HCT116 (cell line): Measurements from ENCODE around the gene CYB561A3. TPM values are rescaled to one million over a fixed set of nuclear protein-coding genes. Genes with fewer than 3 reads are reported as not detected.

Source experiments
- ATAC-seq: fragments of 200-7000 bp; cut with Tn5 transposase; 2 replicates; pipeline ENCODE4 v1.9.1; 2020; ENCODE audit warnings: mild to moderate bottlenecking, moderate library complexity
- BruUV-seq: library from RNA; stranded (reverse); fragments of 400-500 nt; replicated peaks from 2 replicates; lab custom pipeline; 2021; lab: Mats Ljungman, UMichigan
- CTCF ChIA-PET: fragments of 300-600 bp; sonication (Branson Sonifier 250); formaldehyde crosslinking; loops from one replicate; lab custom pipeline; 2021; ENCODE audit warnings: antibody characterized with exemption; lab: Charles Lee
- POLR2A ChIA-PET: fragments of 300-600, 350-600 bp; sonication (Branson Sonifier 250); formaldehyde crosslinking; loops from one replicate; lab custom pipeline; 2021; ENCODE audit warnings: antibody characterized with exemption; lab: Charles Lee
- RAD21 ChIA-PET, 2 experiments: fragments of 300-600 bp; sonication (Branson Sonifier 250); formaldehyde crosslinking; loops; one replicate each; lab custom pipeline; 2023; ENCODE audit warnings: low total read pairs in 2 of 2; ENCODE audit not compliant: uncharacterized antibody in 2 of 2, unreplicated experiment in 2 of 2, low non-redundant PET in 1 of 2; lab: Charles Lee
- DNase-seq: peaks from one replicate; pipeline ENCODE4 v3.0.0-alpha.2; 2010; ENCODE audit warnings: low read depth, low spot score
- H2AFZ ChIP-seq: fragments of 200-600 bp; shearing (Covaris generic), sonication (generic); 2 replicates; pipeline ENCODE4 v1.6.1; 2017; ENCODE audit warnings: low read depth, mixed run types, mixed read lengths, antibody characterized with exemption, low read length; ENCODE audit not compliant: poor library complexity, severe bottlenecking
- H3K27ac ChIP-seq: 2 replicates; pipeline ENCODE4 v1.5.1; 2012; ENCODE audit warnings: low read depth, low read length
- H3K27me3 ChIP-seq: fragments of 200-600 bp; sonication (generic); 2 replicates; pipeline ENCODE4 v1.6.1; 2016; ENCODE audit warnings: mixed run types, low read length, mixed read lengths; ENCODE audit not compliant: insufficient read depth
- H3K36me3 ChIP-seq, 2 experiments: fragments of 200-500 bp in 1 of 2; fragments of 200-600 bp in 1 of 2; sonication (Bioruptor generic) in 1 of 2; sonication (generic) in 1 of 2; 2 replicates each; pipeline versions ENCODE4 v1.5.1 to v1.6.1; 2014 to 2016; ENCODE audit warnings: low read length in 2 of 2, inconsistent platforms in 1 of 2, mixed read lengths in 1 of 2, mixed run types in 1 of 2; ENCODE audit not compliant: insufficient read depth in 2 of 2, control insufficient read depth in 1 of 2
- H3K4me1 ChIP-seq, 2 experiments: fragments of 200-600 bp in 1 of 2; sonication (generic) in 1 of 2; 2 replicates each; pipeline versions ENCODE4 v1.5.1 to v1.6.1; 2012 to 2017; ENCODE audit warnings: low read length in 2 of 2, inconsistent platforms in 1 of 2, mild to moderate bottlenecking in 1 of 2, mixed read lengths in 1 of 2, mixed run types in 1 of 2, moderate library complexity in 1 of 2; ENCODE audit not compliant: insufficient read depth in 2 of 2, control insufficient read depth in 1 of 2
- H3K4me2 ChIP-seq: fragments of 200-600 bp; sonication (generic); 2 replicates; pipeline ENCODE4 v1.6.1; 2017; ENCODE audit warnings: mixed run types, low read length, mixed read lengths
- H3K4me3 ChIP-seq, 2 experiments: fragments of 200-600 bp in 1 of 2; sonication (generic) in 1 of 2; replicated peaks in 1 of 2; 2 replicates each; pipeline ENCODE4 v1.5.1; 2011 to 2016; ENCODE audit warnings: low read length in 2 of 2, control low read depth in 1 of 2, low read depth in 1 of 2, mild to moderate bottlenecking in 1 of 2, mixed read lengths in 1 of 2, mixed run types in 1 of 2
- H3K79me2 ChIP-seq: fragments of 200-600 bp; sonication (generic); 2 replicates; pipeline ENCODE4 v1.6.1; 2017; ENCODE audit warnings: mild to moderate bottlenecking, mixed run types, low read length, moderate library complexity, mixed read lengths; ENCODE audit not compliant: insufficient read depth
- H3K9ac ChIP-seq: fragments of 200-600 bp; sonication (generic); 2 replicates; pipeline ENCODE4 v1.6.1; 2016; ENCODE audit warnings: low read length, mixed read lengths
- H3K9me2 ChIP-seq: fragments of 200-600 bp; sonication (generic), shearing (Covaris generic); 2 replicates; pipeline ENCODE4 v1.6.1; 2017; ENCODE audit warnings: mixed run types, mild to moderate bottlenecking, moderate library complexity; ENCODE audit not compliant: insufficient read depth
- H3K9me3 ChIP-seq, 2 experiments: fragments of 200-500 bp in 1 of 2; fragments of 200-600 bp in 1 of 2; sonication (Bioruptor generic) in 1 of 2; sonication (generic) in 1 of 2; 2 replicates each; pipeline ENCODE4 v1.6.1; 2014 to 2017; ENCODE audit warnings: low read length in 2 of 2, mixed read lengths in 2 of 2, inconsistent platforms in 1 of 2, low read depth in 1 of 2, mild to moderate bottlenecking in 1 of 2, mixed run types in 1 of 2, moderate library complexity in 1 of 2; ENCODE audit not compliant: control insufficient read depth in 1 of 2, insufficient read depth in 1 of 2
- H4K20me1 ChIP-seq: fragments of 200-600 bp; sonication (generic), shearing (Covaris generic); 2 replicates; pipeline ENCODE4 v1.6.1; 2017; ENCODE audit warnings: mixed run types, mild to moderate bottlenecking, moderate library complexity; ENCODE audit not compliant: insufficient read depth
- EGR1 ChIP-seq: IDR thresholded peaks from 2 replicates; pipeline ENCODE4 v1.6.1; 2012; ENCODE audit warnings: low read depth
- ELF1 ChIP-seq: IDR thresholded peaks from 2 replicates; pipeline ENCODE4 v1.6.1; 2012; ENCODE audit warnings: low read depth, borderline replicate concordance
- EZH2phosphoT487 ChIP-seq: fragments of 200-600 bp; IDR thresholded peaks from 2 replicates; pipeline ENCODE4 v1.6.1; 2018; ENCODE audit warnings: antibody characterized with exemption, borderline replicate concordance
- FOSL1 ChIP-seq: IDR thresholded peaks from 2 replicates; pipeline ENCODE4 v1.6.1; 2012; ENCODE audit warnings: low read depth
- POLR2A ChIP-seq: IDR thresholded peaks from 2 replicates; pipeline ENCODE4 v1.7.0; 2011; ENCODE audit warnings: borderline replicate concordance; ENCODE audit not compliant: insufficient read depth, insufficient read length; ENCODE audit errors: extremely low read depth
- SRF ChIP-seq: IDR thresholded peaks from 2 replicates; pipeline ENCODE4 v1.6.1; 2012; ENCODE audit warnings: low read depth
- TCF7L2 ChIP-seq: IDR thresholded peaks from 2 replicates; pipeline ENCODE4 v1.7.0; 2011; ENCODE audit warnings: borderline replicate concordance, inconsistent platforms; ENCODE audit not compliant: insufficient read depth, insufficient read length; ENCODE audit errors: extremely low read depth
- YY1 ChIP-seq: IDR thresholded peaks from 2 replicates; pipeline ENCODE4 v1.6.1; 2011; ENCODE audit warnings: low read length, low read depth, moderate library complexity, mild to moderate bottlenecking; ENCODE audit not compliant: insufficient replicate concordance; ENCODE audit errors: extremely low read depth
- ZFX ChIP-seq: fragments of 450-650 bp; IDR thresholded peaks from 2 replicates; pipeline ENCODE4 v1.6.1; 2017
- ZNF274 ChIP-seq: fragments of 200-500 bp; sonication (Bioruptor generic); IDR thresholded peaks from 2 replicates; pipeline ENCODE4 v1.6.1; 2014; ENCODE audit warnings: mild to moderate bottlenecking, low read depth, low read length, inconsistent platforms
- intact Hi-C: fragments of 100-400 bp; cut with micrococcal nuclease; formaldehyde crosslinking; loops from 2 replicates; pipeline ENCODE4 v1.10.0; 2022
- total RNA-seq: library from RNA; stranded (reverse); gene quantifications from one replicate; pipeline ENCODE4 v1.2.1, GENCODE V29; 2021; ENCODE audit not compliant: unreplicated experiment
- TF ChIP-seq, protein P1 (sequence below): IDR thresholded peaks from 2 replicates; pipeline ENCODE4 v1.6.1; 2012
- TF ChIP-seq, protein P2 (sequence below): IDR thresholded peaks from 2 replicates; pipeline ENCODE4 v1.6.1; 2012; ENCODE audit warnings: low read depth
- TF ChIP-seq, protein P3 (sequence below): IDR thresholded peaks from 2 replicates; pipeline ENCODE4 v1.6.1; 2012

Gene CYB561A3
- total RNA-seq, 1 experiment from 2014 or later, result 34.1 TPM

DNA sequence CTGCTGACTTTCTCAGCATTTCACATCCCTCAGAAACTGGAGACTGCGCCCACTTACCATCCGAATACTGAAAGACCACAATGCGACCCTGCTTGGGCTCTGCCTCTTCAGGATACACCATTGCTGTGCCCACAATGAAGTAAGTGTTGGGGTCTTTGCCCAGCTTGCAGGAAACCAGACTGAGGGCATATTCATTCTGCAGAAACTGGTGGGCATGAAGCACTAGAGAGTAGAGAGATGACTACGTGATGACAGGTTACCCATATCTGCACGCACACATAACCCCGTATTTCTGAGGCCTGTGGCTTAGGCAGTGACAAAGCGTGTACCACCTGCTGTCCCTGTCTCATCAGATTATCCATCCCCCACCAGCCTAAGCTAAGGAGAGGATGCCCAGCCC is 51.9 kb downstream of the CYB561A3 start:
- ATAC-seq, result no peak
- no TSS peak for BruUV-seq
- TF ChIP-seq, protein P1, sequence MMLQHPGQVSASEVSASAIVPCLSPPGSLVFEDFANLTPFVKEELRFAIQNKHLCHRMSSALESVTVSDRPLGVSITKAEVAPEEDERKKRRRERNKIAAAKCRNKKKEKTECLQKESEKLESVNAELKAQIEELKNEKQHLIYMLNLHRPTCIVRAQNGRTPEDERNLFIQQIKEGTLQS, result no peak
- TF ChIP-seq YY1, result no peak
- TF ChIP-seq, protein P2, sequence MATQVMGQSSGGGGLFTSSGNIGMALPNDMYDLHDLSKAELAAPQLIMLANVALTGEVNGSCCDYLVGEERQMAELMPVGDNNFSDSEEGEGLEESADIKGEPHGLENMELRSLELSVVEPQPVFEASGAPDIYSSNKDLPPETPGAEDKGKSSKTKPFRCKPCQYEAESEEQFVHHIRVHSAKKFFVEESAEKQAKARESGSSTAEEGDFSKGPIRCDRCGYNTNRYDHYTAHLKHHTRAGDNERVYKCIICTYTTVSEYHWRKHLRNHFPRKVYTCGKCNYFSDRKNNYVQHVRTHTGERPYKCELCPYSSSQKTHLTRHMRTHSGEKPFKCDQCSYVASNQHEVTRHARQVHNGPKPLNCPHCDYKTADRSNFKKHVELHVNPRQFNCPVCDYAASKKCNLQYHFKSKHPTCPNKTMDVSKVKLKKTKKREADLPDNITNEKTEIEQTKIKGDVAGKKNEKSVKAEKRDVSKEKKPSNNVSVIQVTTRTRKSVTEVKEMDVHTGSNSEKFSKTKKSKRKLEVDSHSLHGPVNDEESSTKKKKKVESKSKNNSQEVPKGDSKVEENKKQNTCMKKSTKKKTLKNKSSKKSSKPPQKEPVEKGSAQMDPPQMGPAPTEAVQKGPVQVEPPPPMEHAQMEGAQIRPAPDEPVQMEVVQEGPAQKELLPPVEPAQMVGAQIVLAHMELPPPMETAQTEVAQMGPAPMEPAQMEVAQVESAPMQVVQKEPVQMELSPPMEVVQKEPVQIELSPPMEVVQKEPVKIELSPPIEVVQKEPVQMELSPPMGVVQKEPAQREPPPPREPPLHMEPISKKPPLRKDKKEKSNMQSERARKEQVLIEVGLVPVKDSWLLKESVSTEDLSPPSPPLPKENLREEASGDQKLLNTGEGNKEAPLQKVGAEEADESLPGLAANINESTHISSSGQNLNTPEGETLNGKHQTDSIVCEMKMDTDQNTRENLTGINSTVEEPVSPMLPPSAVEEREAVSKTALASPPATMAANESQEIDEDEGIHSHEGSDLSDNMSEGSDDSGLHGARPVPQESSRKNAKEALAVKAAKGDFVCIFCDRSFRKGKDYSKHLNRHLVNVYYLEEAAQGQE, result no peak
- TF ChIP-seq, all 23 proteins: peak for 0
- Histone ChIP-seq H3K4me2 (no peak overlapping the region), H3K36me3 (peaks cover 72 to 82% of the 10 kb centered on the region in 2 experiments; a peak in 3 of 4 replicates), H2AFZ (no peak overlapping the region), H3K9ac (no peak overlapping the region), H3K27ac (no peak overlapping the region), H3K9me2 (no peaks in the 10 kb centered on the region), H3K27me3 (no peaks in the 10 kb centered on the region), H4K20me1 (no peaks in the 10 kb centered on the region), H3K79me2 (peaks cover 13% of the 10 kb centered on the region), H3K4me1 (no peaks in the 10 kb centered on the region), H3K9me3 (no peaks in the 10 kb centered on the region), H3K4me3 (no peak overlapping the region)
- CTCF ChIA-PET, result no interaction called here
- DNase-seq, result no peak
- RAD21 ChIA-PET, result no interaction called here
- POLR2A ChIA-PET, result no interaction called here
- intact Hi-C loops, result no loop called here

DNA sequence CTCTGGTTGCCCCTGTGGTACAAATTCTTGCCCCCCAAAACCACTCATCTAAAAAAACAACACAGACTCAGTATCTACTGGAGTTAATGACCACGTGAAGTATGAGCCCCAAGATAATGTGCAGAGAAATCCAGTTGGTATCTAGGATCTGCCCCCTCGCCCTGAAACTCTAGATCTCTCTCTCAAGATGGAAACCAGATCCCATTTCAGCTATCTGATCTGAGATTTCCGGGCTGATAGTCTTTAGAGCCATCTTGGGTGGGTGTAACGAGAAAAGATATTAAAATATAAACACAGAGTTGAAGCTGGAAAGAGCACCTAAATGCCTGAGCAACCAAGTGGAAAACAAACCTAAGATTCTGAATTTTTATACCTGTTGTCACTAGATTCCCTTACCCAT is 52.5 kb downstream of the CYB561A3 start:
- RAD21 ChIA-PET, result no interaction called here
- POLR2A ChIA-PET, result no interaction called here
- no peak overlapping the region for H3K4me2 ChIP-seq
- CTCF ChIA-PET, result no interaction called here
- BruUV-seq, result no TSS peak
- H3K27ac ChIP-seq, result no peak overlapping the region
- DNase-seq (no peak), ATAC-seq (no peak)
- H3K4me3 ChIP-seq, result no peak overlapping the region
- peaks cover 13% of the 10 kb centered on the region for H3K79me2 ChIP-seq
- H3K27me3 ChIP-seq, result no peaks in the 10 kb centered on the region
- no peaks in the 10 kb centered on the region for H3K9me2 ChIP-seq
- peaks cover 70 to 77% of the 10 kb centered on the region in 2 experiments; a peak in 3 of 4 replicates for H3K36me3 ChIP-seq
- no peak overlapping the region for H3K9ac ChIP-seq
- no peaks in the 10 kb centered on the region for H4K20me1 ChIP-seq
- H2AFZ ChIP-seq, result no peak overlapping the region
- no peaks in the 10 kb centered on the region for H3K4me1 ChIP-seq
- no peaks in the 10 kb centered on the region for H3K9me3 ChIP-seq
- intact Hi-C loops, result no loop called here
- TF ChIP-seq, protein P2, result no peak
- TF ChIP-seq ELF1 (no peak), FOSL1 (no peak), POLR2A (no peak), TCF7L2 (no peak), EZH2phosphoT487 (no peak), SRF (no peak), EGR1 (no peak), ZNF274 (no peak), YY1 (no peak), ZFX (no peak)
- TF ChIP-seq, protein P3, sequence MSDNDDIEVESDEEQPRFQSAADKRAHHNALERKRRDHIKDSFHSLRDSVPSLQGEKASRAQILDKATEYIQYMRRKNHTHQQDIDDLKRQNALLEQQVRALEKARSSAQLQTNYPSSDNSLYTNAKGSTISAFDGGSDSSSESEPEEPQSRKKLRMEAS, result no peak
